Fibroblast of skin of right biceps (primary cell): ENCODE measurements around the gene SLC25A20.
"Not testable (repeated sequence)": the region's sequence is repeated elsewhere in the genome, so short reads cannot be mapped to it uniquely, and the experiment has no call there.

Experiments
- DNase-seq: peaks from one replicate; pipeline ENCODE4 v3.0.0-alpha.2; 2013

SLC25A20 gene

DNA sequence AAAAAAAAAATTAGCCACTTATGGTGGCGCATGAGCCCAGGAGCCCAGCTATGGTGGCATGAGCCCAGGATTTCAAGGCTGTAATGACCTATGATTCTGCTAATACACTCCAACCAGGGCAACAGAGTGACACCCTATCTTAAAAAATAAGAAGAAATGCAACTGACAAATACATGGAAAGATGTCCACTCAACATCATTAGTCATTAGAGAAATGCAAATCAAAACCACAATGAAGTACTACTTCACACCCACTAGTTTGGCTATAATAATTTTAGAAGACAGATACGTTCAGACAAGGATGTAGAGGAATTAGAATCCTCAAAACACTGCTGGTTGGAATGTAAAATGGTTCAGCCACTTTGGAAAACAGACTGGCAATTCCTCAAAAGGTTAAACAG lies 61.5 kb downstream of the SLC25A20 start:
- DNase-seq = no peak

DNA sequence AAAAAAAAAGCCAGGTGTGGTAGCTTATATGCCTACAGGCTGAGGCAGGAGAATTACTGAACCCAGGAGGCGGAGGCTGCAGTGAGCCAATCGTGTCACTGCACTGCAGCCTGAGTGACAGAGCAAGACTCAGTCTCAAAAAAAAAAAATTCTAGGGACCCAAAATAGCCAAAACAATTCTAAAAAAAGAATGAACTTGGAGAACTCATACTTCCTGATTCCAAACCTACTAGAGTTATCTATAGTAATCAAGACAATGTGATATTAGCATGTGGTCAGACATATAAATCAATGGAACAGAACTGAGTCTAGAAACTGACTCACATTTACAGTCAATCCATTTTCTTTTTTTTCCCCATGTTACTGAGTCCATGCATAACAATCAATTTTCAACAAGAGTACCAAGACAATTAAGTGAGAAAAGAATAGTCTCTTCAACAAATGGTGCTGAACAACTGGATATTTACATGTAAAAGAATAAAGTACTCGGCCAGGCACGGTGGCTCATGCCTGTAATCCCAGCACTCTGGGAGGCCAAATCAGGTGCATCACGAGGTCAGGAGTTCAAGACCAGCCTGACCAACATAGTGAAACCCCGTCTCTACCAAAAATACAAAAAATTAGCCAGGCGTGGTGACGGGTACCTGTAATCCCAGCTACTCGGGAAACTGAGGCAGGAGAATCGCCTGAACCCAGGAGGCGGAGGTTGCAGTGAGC lies 62.9 kb downstream of the SLC25A20 start:
- peak; percentile 23 for DNase-seq

DNA sequence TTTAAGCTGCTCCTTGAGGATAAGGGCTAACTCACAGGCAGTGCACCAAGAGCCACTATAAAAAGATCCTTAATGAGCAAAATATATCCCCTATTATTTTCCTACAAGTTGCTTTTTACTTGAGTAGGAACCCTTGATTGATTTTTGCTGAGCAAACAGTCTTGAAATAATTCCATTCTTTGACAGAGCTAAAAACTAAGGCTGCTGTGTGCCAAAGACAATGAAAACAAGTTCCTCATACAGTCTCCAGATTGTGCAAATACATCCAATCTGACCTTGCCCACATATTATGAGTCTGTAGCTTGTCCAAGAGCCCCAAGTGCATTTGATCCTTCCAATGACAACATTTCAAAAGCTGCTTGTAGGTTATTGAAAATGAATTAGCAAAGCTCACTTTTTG lies 66.0 kb downstream of the SLC25A20 start:
- DNase-seq = no peak

DNA sequence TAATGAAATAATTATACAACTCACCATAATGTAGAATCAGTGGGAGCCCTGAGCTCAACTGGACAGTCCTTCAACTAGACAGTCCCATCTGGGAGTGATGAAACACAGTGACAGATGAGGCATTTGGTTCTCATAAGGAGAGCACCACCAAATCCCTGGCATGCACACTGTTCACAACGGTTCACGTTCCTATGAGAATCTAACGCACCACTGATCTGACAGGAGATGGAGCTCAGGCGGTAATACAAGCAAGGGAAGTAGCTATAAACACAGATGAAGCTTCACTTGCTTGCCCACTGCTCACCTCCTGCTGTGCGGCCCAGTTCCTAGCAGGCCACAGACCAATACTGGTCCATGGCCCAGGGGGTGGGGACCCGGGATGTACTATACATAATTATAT lies 68.0 kb downstream of the SLC25A20 start:
- DNase-seq = no peak

DNA sequence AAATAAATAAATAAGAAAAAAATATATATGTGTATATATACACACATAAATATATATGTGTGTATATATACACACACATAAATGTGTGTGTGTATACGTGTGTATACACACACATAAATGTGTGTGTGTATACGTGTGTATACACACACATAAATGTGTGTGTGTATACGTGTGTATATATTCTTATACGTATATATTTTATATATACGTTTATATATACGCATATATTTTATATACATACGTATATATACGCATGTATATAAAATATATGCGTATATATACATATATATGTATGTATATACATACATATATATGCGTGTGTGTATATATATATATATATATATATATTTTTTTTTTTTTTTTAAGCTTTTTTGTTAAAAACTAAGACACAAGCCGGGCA lies 69.2 kb downstream of the SLC25A20 start:
- not testable (repeated sequence) for DNase-seq

DNA sequence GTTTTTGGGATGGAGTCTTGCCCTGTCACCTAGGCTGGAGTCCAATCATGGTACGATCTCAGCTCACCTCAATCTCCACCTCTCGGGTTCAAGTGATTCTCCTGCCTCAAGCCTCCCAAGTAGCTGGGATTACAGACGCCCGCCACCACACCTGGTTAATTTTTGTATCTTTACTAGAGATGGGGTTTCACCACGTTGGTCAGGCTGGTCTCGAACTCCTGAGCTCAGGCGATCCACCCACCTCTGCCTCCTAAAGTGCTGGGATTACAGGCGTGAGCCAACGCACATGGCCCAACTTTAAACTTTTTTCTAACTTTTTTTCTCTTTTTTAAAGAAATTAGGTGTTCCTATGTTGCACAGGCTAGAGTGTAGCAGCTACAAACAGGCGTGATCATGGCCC lies 70.8 kb downstream of the SLC25A20 start:
- not testable (repeated sequence) for DNase-seq

DNA sequence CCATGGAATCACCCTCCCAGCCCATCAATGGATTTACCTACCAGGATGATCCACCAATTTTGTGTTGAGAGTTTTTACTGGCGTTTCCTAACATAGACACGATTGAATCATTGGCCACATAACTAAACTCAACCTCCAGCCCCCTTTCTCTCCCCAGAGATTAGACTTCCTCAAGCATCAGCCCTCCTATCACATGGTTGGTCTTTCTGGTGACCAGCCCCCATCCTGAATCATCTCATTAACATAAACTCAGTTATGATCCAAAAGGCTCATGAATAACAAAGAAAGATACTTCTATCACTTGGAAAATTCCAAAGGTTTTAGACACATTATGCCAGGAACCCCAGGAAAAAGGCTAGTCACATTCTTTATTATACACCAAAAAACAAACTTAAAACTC lies 72.2 kb downstream of the SLC25A20 start:
- DNase-seq = peak; percentile 98

DNA sequence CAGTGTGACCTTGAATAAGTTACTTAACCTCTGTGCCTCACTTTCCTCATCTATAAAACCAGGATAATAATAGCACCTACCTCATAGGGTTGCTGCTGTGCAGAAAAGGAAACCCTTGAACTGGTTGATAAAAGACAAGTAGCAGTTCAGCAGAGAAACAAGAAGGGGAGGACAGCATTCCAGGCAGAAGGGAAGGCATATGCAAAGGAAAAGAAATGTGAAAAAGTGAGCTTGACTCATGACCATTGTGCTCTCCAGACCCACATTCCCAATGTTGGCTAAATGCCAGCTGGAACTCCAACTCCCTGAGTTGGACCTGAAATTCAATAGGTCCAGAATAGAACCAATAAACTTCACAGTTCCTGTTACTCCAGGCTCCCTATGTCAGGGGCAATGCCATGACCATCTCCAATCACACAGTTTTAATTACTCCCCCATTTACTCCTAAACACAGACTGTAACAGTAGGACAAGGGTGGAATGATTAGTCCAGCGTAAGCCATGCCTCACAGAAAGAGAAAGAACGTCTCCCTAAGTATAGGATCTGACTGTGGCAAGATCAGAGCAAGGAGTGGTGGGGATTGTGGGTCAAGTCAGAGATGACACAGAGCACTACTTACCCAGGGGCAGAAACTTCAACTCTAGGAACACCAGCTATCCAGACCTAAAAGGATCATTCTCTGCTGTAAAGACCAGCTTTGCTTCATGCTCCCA lies 77.9 kb downstream of the SLC25A20 start:
- peak; percentile 70 for DNase-seq

DNA sequence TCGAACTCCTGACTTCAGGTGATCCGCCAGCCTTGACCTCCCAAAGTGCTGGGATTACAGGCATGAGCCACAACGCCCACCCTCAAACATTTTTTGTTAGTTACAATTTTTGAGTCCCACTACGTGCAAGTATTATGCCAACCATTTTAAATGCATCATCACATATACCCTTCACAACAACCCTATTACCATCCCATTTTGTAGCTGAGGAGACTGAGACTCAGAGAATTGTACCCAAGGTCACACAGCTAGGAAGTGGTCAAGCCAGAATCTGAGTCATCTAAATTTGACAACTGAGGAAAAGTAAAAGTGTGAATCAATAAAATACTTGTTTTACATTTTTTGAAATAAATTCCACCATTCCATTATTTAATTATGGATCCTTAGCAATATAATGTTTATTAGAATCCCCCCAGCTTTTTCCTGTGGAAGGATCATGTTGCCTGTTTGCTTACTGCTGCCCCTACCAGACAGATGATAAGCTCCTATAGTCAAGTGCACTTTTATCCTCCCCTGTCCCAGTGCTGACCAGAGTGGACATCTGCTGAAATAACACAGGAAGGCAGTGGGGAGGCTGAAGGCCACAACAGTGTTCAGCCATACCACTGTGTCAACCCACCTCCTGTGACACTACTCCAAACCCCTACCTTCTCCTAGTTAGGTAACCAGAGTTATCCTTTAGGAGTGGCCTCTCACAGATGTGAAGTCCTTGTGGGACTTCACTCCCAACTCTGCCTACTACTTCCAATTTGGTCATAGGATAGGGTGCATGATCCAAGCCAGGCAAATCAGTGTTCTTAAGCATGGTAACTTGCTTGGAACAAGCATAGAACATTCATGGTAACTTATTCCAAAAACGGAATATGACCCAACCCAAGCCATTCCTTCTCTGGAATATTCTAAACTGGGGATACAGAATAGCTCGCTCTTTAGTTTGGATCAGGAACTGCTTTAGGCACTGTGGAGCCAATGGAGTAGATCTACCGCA lies 79.2 kb downstream of the SLC25A20 start:
- no peak for DNase-seq

DNA sequence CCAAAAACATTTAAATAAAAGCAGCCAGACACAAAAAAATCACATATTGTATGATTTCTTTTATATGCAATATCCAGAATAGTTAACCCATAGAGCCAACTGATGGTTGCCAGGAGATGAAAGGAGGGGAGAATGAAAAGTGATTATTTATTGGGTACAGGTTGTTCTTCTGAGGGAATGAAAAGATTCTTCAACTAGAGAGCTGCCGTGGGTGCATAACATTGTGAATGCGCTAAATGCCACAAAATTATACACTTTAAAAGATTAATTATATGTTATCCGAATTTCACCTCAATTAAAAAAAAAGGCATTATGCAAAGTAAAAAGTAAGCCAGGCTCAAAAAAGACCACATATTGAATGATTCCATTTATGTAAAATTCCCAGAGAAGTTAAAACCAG lies 87.2 kb downstream of the SLC25A20 start:
- no peak for DNase-seq
